SK-N-MC (cell line): Measurements from ENCODE around the gene BICD2.

Experiments
- DNase-seq: peaks from one replicate; pipeline ENCODE4 v3.0.0-alpha.2; 2011; ENCODE audit warnings: low read depth, low spot score
- H3K27ac ChIP-seq: fragments of 200-600 bp; sonication (generic); 2 replicates; pipeline ENCODE4 v1.5.1; 2016; ENCODE audit warnings: mixed run types
- H3K36me3 ChIP-seq: fragments of 200-600 bp; sonication (generic); 2 replicates; pipeline ENCODE4 v1.6.1; 2017; ENCODE audit warnings: antibody characterized with exemption, low read length, mixed read lengths; ENCODE audit not compliant: insufficient read depth
- H3K4me3 ChIP-seq: fragments of 200-600 bp; sonication (generic); 2 replicates; pipeline ENCODE4 v1.5.1; 2016
- H3K9ac ChIP-seq: fragments of 200-600 bp; sonication (generic); 2 replicates; pipeline ENCODE4 v1.8.0; 2017; ENCODE audit warnings: mixed run types, mixed read lengths; ENCODE audit not compliant: insufficient read length
- H3K9me3 ChIP-seq: fragments of 200-600 bp; sonication (generic); 2 replicates; pipeline ENCODE4 v1.6.1; 2017; ENCODE audit warnings: low read depth, mild to moderate bottlenecking, antibody characterized with exemption, low read length, moderate library complexity, mixed read lengths
- EZH2 ChIP-seq: fragments of 200-600 bp; sonication (generic); IDR thresholded peaks from one replicate; pipeline ENCODE4 v1.6.1; 2017; ENCODE audit warnings: antibody characterized with exemption
- FOXP2 ChIP-seq: optimal IDR thresholded peaks from 2 replicates; pipeline ENCODE3; 2011; ENCODE audit warnings: mild to moderate bottlenecking, moderate library complexity; ENCODE audit not compliant: insufficient read depth; ENCODE audit errors: extremely low read length, control extremely low read depth
- POLR2AphosphoS5 ChIP-seq: IDR thresholded peaks from 2 replicates; pipeline ENCODE4 v1.6.1; 2012; ENCODE audit warnings: mild to moderate bottlenecking, low read depth, low read length, borderline replicate concordance

Gene BICD2

DNA sequence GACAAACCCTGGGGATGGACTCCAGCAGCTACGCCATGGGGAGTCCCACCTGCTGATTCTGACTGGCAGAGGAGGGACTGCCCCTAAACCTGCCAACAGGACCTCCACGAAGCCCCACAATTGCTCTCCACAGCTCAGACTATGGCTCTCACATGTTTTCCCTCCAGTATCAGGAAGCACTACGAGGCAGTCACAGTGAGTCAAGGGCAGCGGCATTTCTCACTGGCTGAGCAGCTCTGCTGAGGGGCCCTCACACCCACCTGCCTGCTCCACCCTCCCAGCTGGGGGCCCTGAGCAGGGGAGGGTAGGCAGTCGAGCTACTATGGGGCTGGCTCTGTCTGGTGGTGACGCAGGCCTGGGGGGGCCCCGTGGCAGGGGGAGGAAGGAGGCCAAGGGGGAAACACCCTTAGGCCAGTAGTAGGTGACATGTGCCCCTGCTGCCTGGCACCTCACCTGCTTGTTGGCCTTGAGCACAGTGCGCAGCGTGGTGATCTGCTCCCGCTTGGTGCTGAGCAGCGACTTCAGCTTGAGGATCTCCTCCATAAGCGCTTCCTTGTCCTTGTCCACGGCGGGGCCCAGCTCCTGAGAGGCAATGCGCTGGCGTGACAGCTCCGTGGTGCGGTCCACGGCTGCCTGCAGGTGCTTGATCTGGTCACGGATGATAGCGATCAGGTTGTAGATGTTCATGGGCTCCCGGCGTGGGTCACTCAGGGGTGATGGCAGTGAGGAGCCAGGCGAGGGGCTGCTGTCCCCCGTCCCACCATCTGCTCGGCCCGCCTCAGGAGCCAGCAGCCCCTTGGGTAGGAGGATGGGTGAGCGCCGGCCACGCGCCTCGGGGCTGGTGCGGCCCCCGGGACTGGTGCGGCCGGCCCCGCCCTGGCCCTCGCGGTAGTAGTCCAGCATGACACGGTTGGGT is 46.3 kb downstream of the BICD2 start:
- no peak for DNase-seq
- TF ChIP-seq FOXP2 (no peak), EZH2 (no peak)
- peaks cover 60% of the 10 kb centered on the region for H3K36me3 ChIP-seq
- H3K27ac ChIP-seq, result no peak overlapping the region
- H3K4me3 ChIP-seq, result no peak overlapping the region
- no peak overlapping the region for H3K9ac ChIP-seq
- no peaks in the 10 kb centered on the region for H3K9me3 ChIP-seq

DNA sequence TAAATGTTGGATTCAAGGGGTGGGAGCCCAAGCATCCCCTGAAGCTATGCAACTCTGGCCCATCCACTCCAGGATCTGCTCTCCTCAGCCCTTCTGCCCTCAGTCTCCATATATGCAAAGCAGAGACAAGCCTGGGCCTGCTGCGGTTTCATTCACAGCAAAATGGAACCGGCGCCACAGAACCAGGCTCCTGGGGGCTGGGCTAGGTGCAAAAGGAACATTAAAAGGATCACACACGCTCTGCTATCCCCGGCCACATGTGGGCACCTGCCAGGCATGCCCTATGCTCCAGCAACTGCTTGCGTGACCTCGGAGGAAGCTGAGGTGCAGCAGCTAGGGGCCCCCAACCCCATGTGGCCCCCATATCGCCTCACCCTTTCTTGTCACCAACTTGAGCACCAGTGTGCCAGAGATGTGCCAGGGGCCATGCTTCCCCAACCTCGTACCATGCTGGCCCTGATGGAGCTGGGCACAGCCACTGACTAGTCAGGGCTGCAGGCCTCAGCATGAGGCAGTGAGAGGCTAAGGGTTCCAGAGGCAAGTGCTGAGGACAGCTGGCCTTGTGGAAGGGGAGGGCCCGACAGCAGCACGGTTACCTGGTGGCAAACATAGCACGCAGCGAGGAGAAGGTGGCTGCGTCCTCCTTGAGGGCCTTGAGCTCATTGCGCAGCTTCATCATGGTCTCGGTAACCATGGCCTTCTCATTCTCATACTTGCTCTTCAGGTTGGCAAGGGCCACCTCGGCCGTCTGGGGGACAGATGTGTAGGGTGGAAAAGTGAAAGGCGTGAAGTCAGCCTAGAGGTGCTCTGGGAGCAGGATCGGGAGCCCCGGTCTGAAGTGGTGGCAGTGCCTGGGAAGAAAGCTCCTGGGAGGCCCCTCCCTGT is 47.2 kb downstream of the BICD2 start:
- TF ChIP-seq EZH2 (no peak), FOXP2 (no peak), POLR2AphosphoS5 (no peak)

DNA sequence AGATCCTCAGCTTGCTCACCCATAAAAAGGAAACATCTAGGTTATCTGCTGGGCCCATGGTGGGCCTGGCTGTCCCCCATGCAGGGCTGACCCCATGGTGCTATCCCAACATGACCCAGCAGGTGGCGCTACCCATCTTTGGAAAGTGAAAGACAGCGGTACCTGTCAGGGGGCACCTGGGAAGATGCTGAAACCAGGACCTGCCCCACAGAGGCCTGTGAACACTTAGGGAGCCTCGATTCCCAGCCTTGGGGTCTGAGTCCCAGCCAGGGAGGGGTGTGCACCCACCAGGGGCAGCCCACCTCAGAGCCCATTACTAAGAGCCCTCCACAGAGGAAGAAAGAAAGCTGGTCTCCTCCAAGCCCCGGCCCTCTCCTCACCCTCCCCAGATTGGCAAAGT is 48.1 kb downstream of the BICD2 start:
- Histone ChIP-seq H3K9me3 (no peaks in the 10 kb centered on the region), H3K27ac (no peak overlapping the region), H3K9ac (no peak overlapping the region), H3K36me3 (peaks cover 51% of the 10 kb centered on the region), H3K4me3 (no peak overlapping the region)
- no peak for DNase-seq
- TF ChIP-seq EZH2, result no peak
- no peak for TF ChIP-seq FOXP2
- TF ChIP-seq POLR2AphosphoS5, result no peak

More for the DNA sequence above, 47.2 kb downstream of the BICD2 start:
- Histone ChIP-seq H3K27ac (no peak overlapping the region), H3K9ac (no peak overlapping the region), H3K36me3 (peaks cover 57% of the 10 kb centered on the region), H3K9me3 (no peaks in the 10 kb centered on the region), H3K4me3 (no peak overlapping the region)
- DNase-seq, result no peak

DNA sequence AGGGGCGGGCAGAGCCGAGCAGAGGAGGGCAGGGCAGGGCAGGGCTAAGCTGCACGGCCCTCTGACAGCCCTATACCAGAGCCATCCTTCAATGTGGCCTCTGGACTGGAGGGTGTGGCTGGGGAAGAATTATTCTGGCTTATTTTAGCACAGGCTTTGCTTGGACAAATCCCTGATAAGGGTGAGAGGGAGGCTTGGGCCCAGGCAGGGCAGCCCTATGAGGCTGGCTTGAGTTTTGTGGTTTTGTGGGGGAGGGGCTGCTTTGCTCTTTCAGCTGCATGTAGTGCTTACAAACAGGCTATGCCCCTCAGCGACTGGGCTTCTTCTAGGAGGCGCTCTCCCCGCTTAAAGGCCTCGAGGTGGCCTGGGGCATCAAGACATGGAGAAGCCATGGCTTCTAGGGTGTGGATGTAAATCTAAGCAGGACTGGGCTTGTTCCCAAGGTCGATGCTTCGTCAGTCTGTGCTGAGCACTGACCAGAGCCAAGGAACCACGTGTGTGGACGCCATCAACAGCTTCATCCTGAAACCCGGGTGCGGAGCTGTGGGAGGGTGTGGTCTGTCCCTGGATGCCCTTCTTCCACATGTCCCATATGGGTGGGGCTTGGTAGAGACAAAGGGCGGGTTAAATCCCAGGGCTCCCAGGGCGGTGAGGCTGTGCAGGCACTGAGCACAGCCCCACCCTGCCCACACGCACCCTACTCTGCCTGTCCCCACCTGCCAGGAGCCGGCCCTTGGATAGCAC is 49.0 kb downstream of the BICD2 start:
- Histone ChIP-seq H3K9ac (no peak overlapping the region), H3K36me3 (peaks cover 54% of the 10 kb centered on the region), H3K9me3 (no peaks in the 10 kb centered on the region), H3K4me3 (no peak overlapping the region), H3K27ac (no peak overlapping the region)
- no peak for DNase-seq
- TF ChIP-seq EZH2 (no peak), POLR2AphosphoS5 (no peak), FOXP2 (no peak)

DNA sequence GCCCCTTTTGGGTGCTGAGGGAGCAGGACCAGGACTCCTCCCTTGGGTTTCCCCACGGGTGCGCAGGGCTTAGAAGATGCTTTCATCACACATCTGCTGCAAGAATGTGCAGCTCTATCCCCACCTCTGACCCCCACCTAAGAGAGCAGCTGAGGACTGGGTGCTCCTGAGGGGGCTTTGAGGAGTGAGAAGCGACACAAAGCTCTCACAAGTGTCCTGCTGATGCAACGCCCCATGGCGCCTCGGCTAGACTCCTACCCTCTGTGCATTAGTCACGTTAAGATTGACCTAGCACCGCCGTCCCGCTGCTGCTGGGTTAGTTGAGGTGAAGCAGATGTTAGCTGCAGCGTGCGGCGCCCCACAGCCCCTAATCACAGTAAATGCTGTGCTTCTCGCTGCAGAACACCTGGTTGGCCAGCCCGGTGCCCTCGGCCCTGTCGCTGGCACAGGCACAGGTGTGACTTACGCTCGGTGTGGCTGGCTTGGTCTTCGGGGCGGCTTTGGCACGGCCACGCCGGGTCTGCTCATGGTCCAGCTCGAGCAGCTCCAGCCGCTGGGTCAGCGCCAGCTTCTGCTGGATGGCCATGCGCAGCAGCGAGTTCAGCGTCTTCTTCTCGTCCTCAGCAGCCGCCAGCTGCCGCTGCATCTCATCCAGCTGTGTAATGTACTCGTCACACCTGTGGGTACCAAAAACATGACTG is 49.7 kb downstream of the BICD2 start:
- no peak for TF ChIP-seq EZH2
- no peak for TF ChIP-seq POLR2AphosphoS5
- TF ChIP-seq FOXP2, result no peak
- no peaks in the 10 kb centered on the region for H3K9me3 ChIP-seq
- peaks cover 47% of the 10 kb centered on the region for H3K36me3 ChIP-seq
- no peak for DNase-seq
- H3K9ac ChIP-seq, result no peak overlapping the region
- no peak overlapping the region for H3K4me3 ChIP-seq
- no peak overlapping the region for H3K27ac ChIP-seq

DNA sequence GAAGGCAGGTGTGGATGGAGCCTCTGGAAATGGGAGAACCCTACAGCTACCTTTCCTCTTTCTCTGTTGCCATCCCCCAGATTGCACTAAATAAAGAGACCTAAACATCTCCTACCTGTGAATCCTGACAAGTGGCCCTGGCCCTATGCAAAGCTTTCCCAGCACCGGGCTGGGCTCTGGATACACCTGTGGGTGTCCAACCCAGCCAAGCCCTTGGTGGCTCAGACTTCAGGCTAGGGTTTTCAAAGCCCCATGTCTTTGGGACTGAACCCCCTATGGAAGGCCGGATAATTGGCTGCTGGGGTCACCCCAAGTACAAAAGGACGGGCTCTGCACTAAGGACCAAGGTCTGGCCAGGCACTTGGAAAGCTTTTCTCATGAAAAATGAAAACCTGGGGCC is 50.6 kb downstream of the BICD2 start:
- H3K36me3 ChIP-seq, result peaks cover 39% of the 10 kb centered on the region

DNA sequence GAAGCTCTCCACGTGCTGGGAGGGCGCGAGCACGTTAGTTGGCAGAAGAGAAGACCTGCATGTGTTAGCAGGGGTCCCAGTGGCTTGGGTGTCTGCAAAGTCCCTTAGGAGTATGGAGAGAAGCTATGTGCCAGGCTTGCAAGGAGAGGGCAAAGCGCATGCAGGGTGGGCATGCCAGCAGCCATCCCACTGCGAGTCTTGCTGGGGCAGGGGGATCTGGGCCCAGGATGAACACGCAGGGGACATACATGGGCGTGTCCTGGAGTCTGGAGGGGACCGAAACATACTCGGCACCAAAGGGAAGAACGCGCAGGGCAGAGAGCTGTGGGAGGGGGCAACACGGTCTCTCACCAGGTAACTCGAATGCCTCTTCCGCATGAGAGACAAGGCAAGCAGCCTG is 51.1 kb downstream of the BICD2 start:
- no peak for TF ChIP-seq POLR2AphosphoS5
- no peak for TF ChIP-seq FOXP2
- no peak for TF ChIP-seq EZH2
- Histone ChIP-seq H3K9me3 (no peaks in the 10 kb centered on the region), H3K9ac (no peak overlapping the region), H3K36me3 (peaks cover 35% of the 10 kb centered on the region), H3K27ac (no peak overlapping the region), H3K4me3 (no peak overlapping the region)
- DNase-seq, result no peak

More for the DNA sequence above, 50.6 kb downstream of the BICD2 start:
- H3K27ac ChIP-seq, result no peak overlapping the region
- no peak overlapping the region for H3K4me3 ChIP-seq
- no peak for DNase-seq
- TF ChIP-seq POLR2AphosphoS5, result no peak
- TF ChIP-seq FOXP2, result no peak
- no peak for TF ChIP-seq EZH2
- H3K9me3 ChIP-seq, result no peaks in the 10 kb centered on the region
- no peak overlapping the region for H3K9ac ChIP-seq
